Gastrocnemius medialis (tissue), 4 donors: ENCODE data around the gene HESX1. TPM values are rescaled to one million over a fixed set of nuclear protein-coding genes. Genes with fewer than 3 reads are reported as not detected.

ENCODE experiments used
- ATAC-seq, 2 donors: fragments of 150-250 bp; one replicate each; pipeline ENCODE4 v1.9.1; 2016
- DNase-seq, 2 donors: peaks; one replicate each; pipeline ENCODE4 v3.0.0-alpha.2; 2019
- H3K27ac ChIP-seq, 4 donors: fragments of 200-600 bp; sonication (generic); 1 replicate in 1 of 4; 2 replicates in 3 of 4; pipeline ENCODE4 v1.5.1; 2016 to 2018; ENCODE audit warnings: mild to moderate bottlenecking in 2 of 4, moderate library complexity in 1 of 4
- H3K27me3 ChIP-seq, 3 donors: fragments of 200-600 bp; sonication (generic) in 2 of 3; 1 replicate in 1 of 3; 2 replicates in 2 of 3; pipeline versions ENCODE4 v1.5.1 to v1.6.0; 2016 to 2019; ENCODE audit warnings: mild to moderate bottlenecking in 1 of 3, moderate library complexity in 1 of 3
- H3K36me3 ChIP-seq, 2 donors: fragments of 200-600 bp; sonication (generic) in 1 of 2; one replicate each; pipeline ENCODE4 v1.5.1; 2017 to 2018
- H3K4me1 ChIP-seq, 2 donors: fragments of 200-600 bp; sonication (generic) in 1 of 2; one replicate each; pipeline ENCODE4 v1.5.1; 2016 to 2017; ENCODE audit warnings: mild to moderate bottlenecking in 2 of 2
- H3K4me3 ChIP-seq, 4 donors: fragments of 200-600 bp; sonication (generic) in 3 of 4; 1 replicate in 1 of 4; 2 replicates in 3 of 4; pipeline ENCODE4 v1.5.1; 2016 to 2019; ENCODE audit warnings: mild to moderate bottlenecking in 2 of 4
- H3K9me3 ChIP-seq, 3 donors: fragments of 200-600 bp; sonication (generic) in 2 of 3; 1 replicate in 1 of 3; 2 replicates in 2 of 3; pipeline ENCODE4 v1.5.1; 2016 to 2019
- CTCF ChIP-seq, 5 experiments: fragments of 450-650 bp in 3 of 5; fragments of 200-600 bp in 2 of 5; sonication (generic) in 2 of 5; IDR thresholded peaks in 4 of 5; conservative IDR thresholded peaks in 1 of 5; 1 replicate in 4 of 5; 2 replicates in 1 of 5; pipeline ENCODE4 v1.5.1; 2016 to 2019; ENCODE audit warnings: antibody characterized with exemption in 5 of 5, mild to moderate bottlenecking in 3 of 5, moderate library complexity in 3 of 5
- POLR2A ChIP-seq, 2 donors: fragments of 450-650 bp; IDR thresholded peaks; one replicate each; pipeline ENCODE4 v1.6.1; 2017; ENCODE audit warnings: antibody characterized with exemption in 2 of 2, mild to moderate bottlenecking in 2 of 2, moderate library complexity in 2 of 2
- in situ Hi-C, 4 donors: fragments of 200-750 bp; cut with MboI; loops; one replicate each; pipeline versions ENCODE4 v1.15.0 to v1.8.0; 2017; ENCODE audit warnings: low sequenced_read_pairs in 4 of 4
- intact Hi-C: fragments of 100-400 bp; cut with DNase I; formaldehyde crosslinking; loops from one replicate; pipeline ENCODE4 v1.15.1; 2023; ENCODE audit warnings: low total_unique reads
- total RNA-seq, 4 donors: library from RNA; depleted of rRNA; stranded (reverse); fragments of >200 nt; gene quantifications; one replicate each; pipeline versions ENCODE4 v1.1.0 to v1.2.3, GENCODE V29; 2016

The HESX1 gene
- total RNA-seq, 4 donors from 2014 or later: 0.85 TPM; not detected in 3

DNA sequence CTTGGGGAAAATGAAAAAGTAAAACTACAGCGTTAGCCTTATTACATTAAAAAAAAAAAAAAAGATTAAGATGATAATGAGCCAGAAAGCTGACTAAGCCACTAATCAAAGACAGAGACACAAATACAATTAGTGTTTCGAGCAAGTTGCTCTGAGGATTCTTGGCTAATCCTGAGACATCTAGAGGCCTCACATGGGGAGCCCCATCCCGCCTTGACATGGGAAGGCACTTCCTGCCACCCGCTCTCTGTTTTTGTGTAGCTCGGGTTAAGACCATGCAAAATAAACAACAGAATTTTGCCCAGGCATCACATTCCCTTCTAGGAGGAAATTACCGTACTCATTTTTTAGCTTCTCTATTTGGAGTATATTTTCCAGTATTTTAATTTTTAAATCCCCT is 15.3 kb downstream of the HESX1 start:
- in situ Hi-C loops (no loop called here), intact Hi-C loops (no loop called here)
- H3K4me3 ChIP-seq: no peak overlapping the region
- H3K9me3 ChIP-seq: no peaks in the 10 kb centered on the region
- TF ChIP-seq POLR2A (IDR thresholded peaks at IDR 0.05) (no peak), CTCF (IDR thresholded peaks at IDR 0.05 in 4 of 5, conservative IDR thresholded peaks at IDR 0.05 in 1 of 5) (no peak)
- H3K4me1 ChIP-seq: no peaks in the 10 kb centered on the region
- no peak overlapping the region for H3K27ac ChIP-seq
- H3K27me3 ChIP-seq: no peaks in the 10 kb centered on the region
- ATAC-seq (no peak), DNase-seq (no peak)
- H3K36me3 ChIP-seq: no peaks in the 10 kb centered on the region

- H3K27ac ChIP-seq: no peak overlapping the region
- H3K9me3 ChIP-seq: no peaks in the 10 kb centered on the region
- H3K36me3 ChIP-seq: no peaks in the 10 kb centered on the region
- no peak overlapping the region for H3K4me3 ChIP-seq
- no peak for TF ChIP-seq POLR2A (IDR thresholded peaks at IDR 0.05)
- TF ChIP-seq CTCF (IDR thresholded peaks at IDR 0.05 in 4 of 5, conservative IDR thresholded peaks at IDR 0.05 in 1 of 5): no peak
- no peaks in the 10 kb centered on the region for H3K4me1 ChIP-seq
- no peaks in the 10 kb centered on the region for H3K27me3 ChIP-seq
- DNase-seq (no peak), ATAC-seq (no peak)
- intact Hi-C loops: no loop called here
- in situ Hi-C loops: loop anchor here in 1 of 4 donors (10.0 kb wide), 1 partner anchor 255 kb away; no protein-coding TSS in a partner anchor
Observed at GRCh38 chr3:57179580-57180410, 20.0 kb downstream of the HESX1 start.

- Histone ChIP-seq H3K27ac (no peak overlapping the region), H3K4me3 (no peak overlapping the region), H3K9me3 (no peaks in the 10 kb centered on the region), H3K36me3 (no peaks in the 10 kb centered on the region), H3K4me1 (no peaks in the 10 kb centered on the region), H3K27me3 (no peaks in the 10 kb centered on the region)
- TF ChIP-seq CTCF (IDR thresholded peaks at IDR 0.05 in 4 of 5, conservative IDR thresholded peaks at IDR 0.05 in 1 of 5) (no peak), POLR2A (IDR thresholded peaks at IDR 0.05) (no peak)
- no peak for DNase-seq
- in situ Hi-C loops (loop anchor here in 1 of 4 donors (10.0 kb wide), 1 partner anchor 259 kb away; no protein-coding TSS in a partner anchor), intact Hi-C loops (no loop called here)
- no peak for ATAC-seq
Observed at GRCh38 chr3:57176045-57176444, 23.7 kb downstream of the HESX1 start.

- Histone ChIP-seq H3K9me3 (no peaks in the 10 kb centered on the region), H3K4me3 (no peak overlapping the region), H3K4me1 (no peaks in the 10 kb centered on the region), H3K36me3 (no peaks in the 10 kb centered on the region), H3K27me3 (no peaks in the 10 kb centered on the region), H3K27ac (no peak overlapping the region)
- intact Hi-C loops: loop anchor here (5.0 kb wide), 1 partner anchor 259 kb away; no protein-coding TSS in a partner anchor
- no peak for ATAC-seq
- in situ Hi-C loops: loop anchor here in 2 of 4 donors (10.0 to 25.0 kb wide), 2 partner anchors 261 to 264 kb away; no protein-coding TSS in a partner anchor
- DNase-seq: no peak
- TF ChIP-seq POLR2A (IDR thresholded peaks at IDR 0.05) (no peak), CTCF (IDR thresholded peaks at IDR 0.05 in 4 of 5, conservative IDR thresholded peaks at IDR 0.05 in 1 of 5) (no peak)
Observed at GRCh38 chr3:57173687-57174086, 26.1 kb downstream of the HESX1 start.
